ENCODE measurements around the gene PLCL2. TPM values are rescaled to one million over a fixed set of nuclear protein-coding genes. Genes with fewer than 3 reads are reported as not detected.

The PLCL2 gene
- total RNA-seq, 1 donor from 2014 or later: 26.4 TPM

DNA sequence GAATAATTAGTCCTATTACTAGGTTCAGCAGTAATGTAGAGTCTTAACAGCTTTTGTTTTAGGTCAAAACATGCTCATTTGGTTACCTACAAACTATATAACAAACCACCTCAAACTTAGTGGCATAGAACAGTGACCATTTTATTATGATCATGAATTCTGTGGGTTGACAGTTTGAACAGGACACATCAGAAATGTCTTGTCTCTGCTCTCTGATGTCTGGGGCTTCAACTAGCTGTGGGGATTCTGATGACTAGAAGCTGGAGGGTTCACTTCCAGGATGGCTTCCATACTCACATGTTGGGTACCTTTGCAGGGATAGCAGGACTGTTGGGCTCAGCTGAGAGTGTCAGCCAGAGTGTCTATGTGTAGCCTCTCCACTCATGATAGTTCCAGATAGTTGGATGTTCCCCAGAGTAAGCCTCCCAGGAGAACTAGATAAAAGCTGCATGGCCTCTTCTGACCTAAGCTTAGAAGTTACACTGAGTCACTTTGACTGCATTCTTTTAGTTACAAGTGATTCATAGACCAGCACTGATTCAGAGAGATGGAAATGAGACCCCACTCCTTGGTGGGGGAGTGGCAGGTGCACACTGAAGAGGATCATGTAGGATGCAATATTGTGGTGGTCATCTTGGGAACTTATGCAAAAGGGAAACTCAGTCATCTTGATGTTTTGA lies 32.6 kb downstream of the PLCL2 start:
- no peaks in the 10 kb centered on the region for H3K36me3 Mint-ChIP-seq
- no peak for DNase-seq (ENCODE audit: low spot score)
- no peaks in the 10 kb centered on the region for H4K20me1 ChIP-seq (ENCODE audit: low read depth)
- H3K27ac Mint-ChIP-seq: no peak overlapping the region
- no peak overlapping the region for H3K9ac ChIP-seq
- no peaks in the 10 kb centered on the region for H3K27me3 Mint-ChIP-seq (ENCODE audit: insufficient read depth, low read depth)
- no peak overlapping the region for H3K27ac ChIP-seq
- H3K36me3 ChIP-seq: no peaks in the 10 kb centered on the region
- peaks cover 10% of the 10 kb centered on the region for H3F3A ChIP-seq (ENCODE audit: low read depth)
- H2AFZ ChIP-seq (replicated peaks): no peak overlapping the region
- H3K9me3 Mint-ChIP-seq: no peaks in the 10 kb centered on the region
- peaks cover 18% of the 10 kb centered on the region for H3K4me1 Mint-ChIP-seq
- H3K4me1 ChIP-seq: peaks cover 26% of the 10 kb centered on the region
- H3K4me3 ChIP-seq: no peak overlapping the region
- H3K9me3 ChIP-seq (ENCODE audit: low read depth): no peaks in the 10 kb centered on the region
- H3K4me3 Mint-ChIP-seq: no peak overlapping the region
- no peaks in the 10 kb centered on the region for H3K27me3 ChIP-seq
- peaks cover 97% of the 10 kb centered on the region for H3K79me2 ChIP-seq (ENCODE audit: low read depth)
- TF ChIP-seq, protein P1, sequence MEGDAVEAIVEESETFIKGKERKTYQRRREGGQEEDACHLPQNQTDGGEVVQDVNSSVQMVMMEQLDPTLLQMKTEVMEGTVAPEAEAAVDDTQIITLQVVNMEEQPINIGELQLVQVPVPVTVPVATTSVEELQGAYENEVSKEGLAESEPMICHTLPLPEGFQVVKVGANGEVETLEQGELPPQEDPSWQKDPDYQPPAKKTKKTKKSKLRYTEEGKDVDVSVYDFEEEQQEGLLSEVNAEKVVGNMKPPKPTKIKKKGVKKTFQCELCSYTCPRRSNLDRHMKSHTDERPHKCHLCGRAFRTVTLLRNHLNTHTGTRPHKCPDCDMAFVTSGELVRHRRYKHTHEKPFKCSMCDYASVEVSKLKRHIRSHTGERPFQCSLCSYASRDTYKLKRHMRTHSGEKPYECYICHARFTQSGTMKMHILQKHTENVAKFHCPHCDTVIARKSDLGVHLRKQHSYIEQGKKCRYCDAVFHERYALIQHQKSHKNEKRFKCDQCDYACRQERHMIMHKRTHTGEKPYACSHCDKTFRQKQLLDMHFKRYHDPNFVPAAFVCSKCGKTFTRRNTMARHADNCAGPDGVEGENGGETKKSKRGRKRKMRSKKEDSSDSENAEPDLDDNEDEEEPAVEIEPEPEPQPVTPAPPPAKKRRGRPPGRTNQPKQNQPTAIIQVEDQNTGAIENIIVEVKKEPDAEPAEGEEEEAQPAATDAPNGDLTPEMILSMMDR (IDR thresholded peaks at IDR 0.05): no peak
- no peak for TF ChIP-seq EZH2 (IDR thresholded peaks at IDR 0.05)
- TF ChIP-seq EZH2phosphoT487 (IDR thresholded peaks at IDR 0.05): no peak
- no peak overlapping the region for H3K4me2 ChIP-seq

DNA sequence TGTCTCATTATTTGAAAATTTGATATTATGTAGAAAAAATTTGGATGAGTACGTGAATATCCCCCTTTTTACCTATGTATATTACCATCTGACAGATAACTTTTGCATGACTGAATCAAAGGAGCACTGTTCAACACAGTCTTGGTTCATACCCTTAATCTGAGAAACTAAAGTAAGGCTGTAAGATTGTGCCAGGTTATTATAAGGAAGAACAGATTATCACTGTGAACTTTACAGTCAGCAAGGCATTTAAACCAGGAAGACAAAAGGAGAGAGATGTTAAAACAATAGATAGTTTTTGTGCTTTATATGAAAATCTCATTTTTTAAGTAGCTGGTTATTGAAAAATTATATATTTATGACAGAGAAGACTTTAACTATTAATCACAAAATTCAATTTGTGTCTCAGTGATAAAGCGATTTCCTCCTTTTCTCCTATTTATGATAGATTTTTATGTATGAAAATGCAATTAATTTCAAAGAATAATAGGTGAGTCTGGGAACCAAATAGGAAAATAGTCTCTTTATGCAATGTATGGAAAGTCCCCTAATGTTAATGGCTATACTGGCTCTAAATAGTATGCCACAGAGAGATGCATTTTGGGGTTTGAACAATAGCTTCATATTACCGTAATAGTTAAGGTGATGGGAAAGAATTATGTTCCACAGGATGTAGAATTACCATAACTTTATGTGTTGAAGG lies 33.4 kb downstream of the PLCL2 start:
- H3K27me3 Mint-ChIP-seq (ENCODE audit: insufficient read depth, low read depth): no peaks in the 10 kb centered on the region
- no peaks in the 10 kb centered on the region for H3K9me3 ChIP-seq (ENCODE audit: low read depth)
- H4K20me1 ChIP-seq (ENCODE audit: low read depth): no peaks in the 10 kb centered on the region
- H3K27ac ChIP-seq: no peak overlapping the region
- H3K4me1 Mint-ChIP-seq: peaks cover 14% of the 10 kb centered on the region
- no peak overlapping the region for H2AFZ ChIP-seq (replicated peaks)
- H3K36me3 Mint-ChIP-seq: no peaks in the 10 kb centered on the region
- H3K27me3 ChIP-seq: no peaks in the 10 kb centered on the region
- H3K36me3 ChIP-seq: no peaks in the 10 kb centered on the region
- H3K9me3 Mint-ChIP-seq: no peaks in the 10 kb centered on the region
- H3F3A ChIP-seq (ENCODE audit: low read depth): peaks cover 7% of the 10 kb centered on the region
- peaks cover 23% of the 10 kb centered on the region for H3K4me1 ChIP-seq
- no peak overlapping the region for H3K4me3 Mint-ChIP-seq
- H3K27ac Mint-ChIP-seq: no peak overlapping the region
- no peak for DNase-seq (ENCODE audit: low spot score)
- H3K79me2 ChIP-seq (ENCODE audit: low read depth): peaks cover 97% of the 10 kb centered on the region
- no peak overlapping the region for H3K9ac ChIP-seq
- TF ChIP-seq EZH2 (IDR thresholded peaks at IDR 0.05) (no peak), EZH2phosphoT487 (IDR thresholded peaks at IDR 0.05) (no peak)
- TF ChIP-seq, protein P1 (IDR thresholded peaks at IDR 0.05): no peak
- H3K4me2 ChIP-seq: no peak overlapping the region
- H3K4me3 ChIP-seq: no peak overlapping the region

DNA sequence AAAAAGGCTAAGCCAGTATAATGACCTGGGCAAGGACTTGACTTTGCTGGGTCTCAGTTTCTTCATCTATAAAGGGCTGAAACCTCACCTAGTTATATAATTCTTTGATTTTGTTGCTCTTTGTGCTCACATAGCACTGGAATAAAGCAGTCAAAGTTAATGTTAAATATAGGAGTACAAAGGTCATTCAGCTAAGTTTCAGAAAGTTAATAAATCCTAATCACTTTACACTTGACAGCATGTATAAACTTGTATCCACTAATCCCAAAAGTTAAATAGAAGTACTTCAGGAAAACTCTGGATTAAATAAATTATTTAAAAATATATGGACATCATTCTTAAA lies 33.9 kb downstream of the PLCL2 start:
- H3K4me1 Mint-ChIP-seq: peaks cover 14% of the 10 kb centered on the region

More for the DNA sequence above, 33.9 kb downstream of the PLCL2 start:
- H3K27me3 Mint-ChIP-seq (ENCODE audit: insufficient read depth, low read depth): no peaks in the 10 kb centered on the region
- Histone ChIP-seq H2AFZ (replicated peaks) (no peak overlapping the region), H3K27ac (no peak overlapping the region), H3K4me1 (peaks cover 25% of the 10 kb centered on the region), H3K4me2 (no peak overlapping the region), H3K27me3 (no peaks in the 10 kb centered on the region), H3K9me3 (ENCODE audit: low read depth) (no peaks in the 10 kb centered on the region), H3K4me3 (no peak overlapping the region), H4K20me1 (ENCODE audit: low read depth) (no peaks in the 10 kb centered on the region), H3F3A (ENCODE audit: low read depth) (peaks cover 7% of the 10 kb centered on the region), H3K36me3 (no peaks in the 10 kb centered on the region), H3K9ac (no peak overlapping the region), H3K79me2 (ENCODE audit: low read depth) (peaks cover 96% of the 10 kb centered on the region)
- H3K4me3 Mint-ChIP-seq: no peak overlapping the region
- TF ChIP-seq EZH2phosphoT487 (IDR thresholded peaks at IDR 0.05) (no peak), EZH2 (IDR thresholded peaks at IDR 0.05) (no peak)
- TF ChIP-seq, protein P1 (IDR thresholded peaks at IDR 0.05): no peak
- no peaks in the 10 kb centered on the region for H3K36me3 Mint-ChIP-seq
- H3K9me3 Mint-ChIP-seq: no peaks in the 10 kb centered on the region
- DNase-seq (ENCODE audit: low spot score): no peak
- no peak overlapping the region for H3K27ac Mint-ChIP-seq
